Measurements from ENCODE around the gene PLEKHG3.
A peak's percentile ranks its signal among the peaks of the same experiment; 100 is the strongest.

Gene PLEKHG3

DNA sequence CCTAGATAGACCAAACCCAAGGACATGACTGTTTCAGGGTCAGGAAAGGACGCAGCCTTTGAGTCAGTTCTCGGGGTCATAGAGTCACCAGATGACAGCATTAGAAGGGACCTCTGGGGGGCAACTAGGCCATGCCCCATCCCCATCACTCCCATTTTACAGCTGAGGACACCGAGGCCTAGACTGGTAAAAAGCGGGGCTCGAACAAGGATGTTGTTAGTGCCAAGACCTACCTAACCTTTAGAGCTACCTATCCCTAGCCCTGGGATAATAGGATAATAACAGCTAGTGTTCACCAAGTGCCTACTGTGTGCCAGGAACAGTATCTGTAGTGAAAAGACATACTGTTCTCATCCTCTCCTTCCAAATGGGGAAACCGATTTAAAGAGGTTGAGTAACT is 48.7 kb downstream of the PLEKHG3 start:
- no peak for DNase-seq

DNA sequence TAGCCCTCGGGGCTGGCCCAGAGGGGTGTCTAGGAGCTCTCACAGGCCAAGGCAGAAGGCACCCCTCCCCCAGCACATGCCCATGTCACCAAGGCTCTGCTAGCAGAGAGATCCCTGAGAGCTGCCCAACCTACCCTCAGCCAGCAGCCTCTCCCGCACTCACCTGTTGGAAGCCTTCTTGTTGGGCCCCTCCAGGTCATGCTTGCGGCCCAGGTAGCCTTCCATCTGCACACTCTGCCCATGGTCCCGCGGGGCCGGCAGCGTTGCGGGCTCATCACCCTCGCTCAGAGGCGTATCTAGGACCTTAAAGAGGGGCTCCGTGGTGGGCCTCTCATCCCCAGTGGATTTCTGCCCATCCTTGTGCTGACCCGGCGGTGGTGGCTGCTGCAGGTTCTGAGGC is 49.1 kb downstream of the PLEKHG3 start:
- DNase-seq = no peak

DNA sequence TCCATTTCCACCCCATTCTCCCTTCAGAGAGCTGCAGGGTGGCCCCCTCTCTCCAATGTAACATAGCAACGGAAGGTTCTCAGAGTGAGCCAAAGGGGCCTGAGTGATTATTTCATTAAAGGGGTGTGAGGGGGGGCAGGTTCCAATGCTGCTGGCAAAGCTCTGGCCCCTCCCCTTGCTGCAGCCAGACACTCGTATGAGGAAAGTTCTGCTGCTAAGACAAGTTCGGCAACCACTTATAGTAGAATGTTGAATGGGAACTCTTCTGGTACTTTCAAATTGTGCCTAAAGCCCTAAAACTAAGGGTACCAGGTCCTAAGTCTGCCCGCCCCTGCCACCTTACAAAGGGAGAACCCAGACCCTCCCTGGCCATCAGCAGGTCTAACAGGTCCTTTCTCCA is 49.8 kb downstream of the PLEKHG3 start:
- no peak for DNase-seq

DNA sequence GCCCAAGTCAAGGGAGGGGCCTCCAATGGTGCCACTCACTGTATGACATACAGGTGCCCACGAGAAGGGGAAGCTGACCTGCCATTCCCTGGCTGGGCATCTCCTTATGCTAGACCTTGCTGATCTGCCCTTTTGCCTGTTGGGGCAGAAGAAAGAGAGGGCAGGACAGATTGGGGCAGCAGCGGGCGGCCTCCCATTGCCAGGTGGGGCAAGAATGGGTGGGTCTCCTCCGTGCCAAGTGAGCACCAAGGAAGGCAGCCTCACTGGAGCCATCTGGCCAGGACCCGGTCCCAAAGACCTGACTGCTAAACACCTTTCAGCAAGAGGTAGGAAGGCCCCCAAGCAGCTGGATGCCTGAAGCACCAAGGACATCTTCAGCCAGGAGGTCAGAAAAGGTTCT is 50.5 kb downstream of the PLEKHG3 start:
- DNase-seq = no peak

DNA sequence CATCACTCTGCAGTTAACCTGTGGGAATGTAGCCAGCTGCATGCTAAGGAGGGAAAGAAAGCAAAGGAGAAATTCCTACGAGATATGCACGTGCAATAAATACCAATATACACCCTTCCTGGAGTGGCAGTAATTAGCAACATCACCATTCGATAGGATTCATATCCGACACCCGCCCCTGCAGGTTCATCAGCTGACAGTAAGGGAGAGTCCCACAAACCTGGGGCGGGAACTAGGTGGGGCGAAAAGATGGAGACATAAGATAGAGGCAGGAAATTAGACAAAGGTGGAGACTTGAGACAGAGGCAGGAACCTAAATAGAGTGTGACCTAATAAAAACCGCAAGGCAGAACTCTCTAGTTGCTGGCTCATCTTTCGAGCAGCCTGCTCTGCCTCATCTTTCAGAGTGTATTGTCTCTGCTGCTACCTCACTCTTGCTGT is 51.6 kb downstream of the PLEKHG3 start:
- no peak for DNase-seq

DNA sequence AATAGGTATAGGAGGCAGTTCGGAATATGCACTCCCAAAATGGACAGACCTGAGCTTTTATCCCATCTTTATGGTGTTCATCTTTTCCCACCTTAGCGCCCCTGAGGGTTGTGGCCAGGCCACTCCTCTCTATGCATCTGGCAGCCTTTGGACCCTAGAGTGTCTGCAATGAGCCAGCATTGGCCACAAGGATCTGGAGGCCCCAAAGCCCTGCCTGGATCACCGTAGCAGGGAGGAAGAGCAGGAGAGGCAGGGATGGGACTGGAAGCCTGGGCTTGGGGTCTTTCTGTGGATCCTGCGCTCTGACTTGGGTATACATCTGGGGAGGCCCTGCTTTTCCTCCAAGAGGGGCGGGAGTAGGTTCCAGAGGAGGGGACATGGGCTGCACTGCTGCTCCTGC is 52.5 kb downstream of the PLEKHG3 start:
- DNase-seq = no peak

DNA sequence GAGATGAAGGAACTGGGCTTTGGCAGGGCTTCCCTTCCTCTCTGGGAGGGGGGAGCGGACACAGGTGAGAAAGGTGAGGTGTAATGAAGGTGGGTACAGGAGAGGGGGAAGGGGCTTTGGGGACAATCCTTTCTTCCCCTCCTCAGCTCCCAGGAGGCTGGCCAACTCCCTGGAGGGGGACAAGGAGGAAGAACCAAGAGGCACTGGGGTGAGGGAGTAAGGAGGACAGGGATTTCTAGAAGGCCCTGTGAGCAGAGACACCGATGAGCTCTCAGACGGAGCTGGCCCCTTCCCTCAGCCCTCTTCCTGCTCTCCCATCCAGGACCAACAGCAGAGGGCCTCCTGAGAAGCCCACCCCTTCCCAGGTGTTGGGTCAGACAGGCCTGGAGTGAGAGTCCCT is 53.4 kb downstream of the PLEKHG3 start:
- no peak for DNase-seq

DNA sequence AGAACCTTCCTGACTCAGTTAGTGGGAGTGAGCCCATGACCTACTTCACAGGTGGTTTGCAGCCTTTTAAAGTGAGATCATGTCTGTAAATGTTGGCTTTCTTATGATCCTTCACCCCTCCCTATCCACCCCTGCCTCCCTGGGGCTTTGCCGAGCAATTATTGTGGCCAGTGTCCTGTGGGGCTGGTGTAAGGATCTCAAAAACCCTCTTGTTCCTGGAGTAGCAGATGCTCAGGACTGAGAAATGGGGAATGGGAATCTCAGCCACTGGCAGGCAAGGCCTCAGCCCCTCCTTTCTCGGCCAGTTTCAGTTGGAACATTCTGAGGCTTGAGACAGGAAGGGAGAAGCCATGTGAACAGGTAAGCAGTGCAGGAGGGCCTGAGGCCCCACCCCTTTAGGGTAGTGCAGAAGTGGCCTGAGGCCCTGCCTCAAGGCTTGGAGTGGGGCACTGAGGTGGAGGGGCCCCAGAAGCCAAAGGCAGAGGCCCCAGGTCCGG is 53.8 kb downstream of the PLEKHG3 start:
- no peak for DNase-seq

DNA sequence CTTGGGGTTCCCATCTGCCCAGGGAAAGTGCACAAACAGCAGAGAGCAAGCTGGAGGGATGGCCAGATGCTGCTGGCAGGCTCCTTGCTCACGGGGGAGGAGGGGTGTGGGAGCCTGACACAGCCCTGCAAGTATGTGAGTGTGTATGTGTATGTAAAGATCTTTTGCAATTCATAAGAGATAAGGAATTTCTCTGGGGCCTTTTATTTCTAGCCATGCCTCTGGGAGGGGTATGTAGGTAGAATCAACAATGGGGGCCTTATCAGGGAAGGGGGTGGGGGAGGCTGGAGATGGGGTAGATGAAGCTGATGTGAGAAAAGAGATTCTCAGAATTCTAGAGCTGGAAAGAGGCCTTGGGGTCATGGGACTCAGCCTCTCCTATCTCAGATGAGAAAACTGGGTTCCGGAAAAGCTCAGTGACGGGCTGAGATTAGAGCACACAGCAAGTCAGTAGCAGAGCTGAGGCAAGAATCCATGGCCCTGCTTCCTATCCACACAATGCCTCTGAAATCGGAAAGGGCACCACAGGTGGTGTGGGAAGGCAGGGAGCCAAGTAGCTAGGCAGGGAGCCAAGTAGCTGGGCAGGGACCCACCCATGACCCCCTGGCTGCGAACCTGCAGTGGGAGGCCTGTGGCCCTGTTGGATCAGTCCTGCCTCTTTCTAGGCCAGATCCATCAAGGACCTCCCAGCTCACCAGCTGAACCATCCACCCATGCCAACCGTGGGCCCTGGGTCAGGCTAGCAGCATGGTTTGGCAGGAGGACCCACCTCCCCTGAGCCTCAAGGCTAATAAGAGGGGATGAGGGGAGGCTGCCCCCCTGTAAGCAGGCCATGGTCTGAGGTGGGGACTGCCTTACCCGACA is 54.7 kb downstream of the PLEKHG3 start:
- no peak for DNase-seq

DNA sequence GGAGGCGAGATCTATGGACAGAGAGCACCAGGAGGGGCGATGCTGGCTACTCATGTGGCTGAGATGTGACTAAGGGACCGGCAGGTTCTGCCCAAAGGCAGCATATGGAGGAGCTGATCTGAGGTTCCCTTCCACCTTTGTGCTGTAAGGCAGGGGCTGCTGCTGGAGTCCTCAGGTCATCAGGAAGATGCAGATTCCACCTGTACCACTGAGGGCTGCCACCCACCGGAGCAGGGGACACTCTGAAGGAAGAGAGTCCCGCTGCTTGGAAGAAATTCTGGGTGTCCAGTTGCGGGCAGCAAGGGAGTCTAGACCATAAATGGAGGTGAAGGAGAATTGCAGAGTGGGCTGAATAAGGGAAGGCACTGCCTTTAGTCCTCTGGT is 55.3 kb downstream of the PLEKHG3 start:
- DNase-seq = no peak

DNA sequence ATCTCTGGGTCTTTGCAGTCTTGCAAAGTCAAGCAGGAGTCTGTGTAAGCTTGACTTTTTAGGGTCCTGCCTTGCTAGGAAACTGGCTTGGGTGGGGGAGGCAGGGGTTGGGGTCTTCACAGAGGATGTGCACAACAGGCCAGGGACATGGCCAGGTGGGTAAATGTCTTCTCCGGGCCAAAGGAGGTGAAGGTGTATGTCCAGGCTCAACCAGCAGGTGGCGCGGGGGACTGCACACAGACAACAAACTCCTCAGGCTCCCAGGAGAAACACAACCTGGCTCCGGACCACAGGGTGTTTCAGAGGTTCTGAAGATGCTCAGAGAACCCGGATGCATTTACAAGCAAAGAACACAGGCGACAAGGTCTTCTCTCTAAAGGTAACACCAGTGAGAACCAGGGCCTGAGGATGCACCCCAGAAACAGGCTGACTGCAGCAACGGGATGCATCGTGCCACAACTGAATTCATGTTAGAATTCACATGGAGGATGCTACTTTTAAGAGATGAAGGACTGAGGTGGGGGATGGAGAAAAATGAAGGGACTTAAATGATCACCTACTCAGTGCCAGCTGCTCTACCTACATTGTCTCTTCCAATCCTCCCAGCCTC is 56.0 kb downstream of the PLEKHG3 start:
- peak; percentile 2 for DNase-seq

DNA sequence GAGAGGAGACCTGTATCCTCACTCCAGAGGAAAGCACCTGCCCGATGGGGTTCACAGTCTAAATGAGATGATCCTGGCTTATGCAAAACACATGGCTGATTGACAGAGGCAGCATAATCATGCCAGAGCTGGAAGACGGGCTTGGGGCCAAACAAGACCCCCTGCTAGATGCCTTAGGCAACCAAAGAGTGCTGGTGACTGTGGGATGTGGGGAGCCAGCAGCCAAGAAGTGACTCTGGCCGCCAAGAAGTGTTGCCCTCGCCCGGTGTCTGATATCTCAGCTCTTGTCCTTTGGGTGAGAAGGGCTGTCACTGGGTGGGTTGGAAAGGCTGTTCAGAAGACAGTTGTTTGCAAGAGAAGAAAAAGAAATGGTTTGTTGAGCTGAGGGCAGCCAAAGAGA is 56.7 kb downstream of the PLEKHG3 start:
- no peak for DNase-seq

DNA sequence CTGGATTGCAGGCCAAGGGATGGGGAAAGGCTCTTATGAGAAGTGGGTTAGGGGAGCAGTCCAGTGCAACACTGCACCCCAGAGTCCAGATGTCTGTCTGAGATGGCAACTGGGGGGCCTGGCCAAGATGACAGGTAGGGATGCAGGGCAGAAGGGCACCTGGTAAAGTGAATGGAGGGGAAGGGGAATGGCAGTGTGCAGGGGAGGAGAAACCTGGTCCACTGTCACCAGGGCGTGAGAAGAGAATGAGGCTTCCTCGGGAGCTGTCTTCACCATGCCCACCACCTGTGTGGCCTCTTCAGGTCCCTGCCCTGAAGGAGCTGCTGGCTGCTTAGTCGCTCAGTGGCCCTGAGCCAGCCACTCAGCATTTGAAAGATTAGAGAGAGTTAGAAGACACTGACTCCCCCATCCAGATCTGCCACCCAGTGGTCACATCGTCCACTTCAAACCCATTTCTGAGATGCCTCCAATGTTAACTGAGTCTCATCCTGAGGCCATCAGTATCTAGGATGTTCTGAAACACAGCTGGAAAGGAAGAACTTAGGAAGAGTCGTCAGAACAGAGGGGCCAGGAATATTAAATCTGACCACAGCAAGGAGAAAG is 57.3 kb downstream of the PLEKHG3 start:
- no peak for DNase-seq

DNA sequence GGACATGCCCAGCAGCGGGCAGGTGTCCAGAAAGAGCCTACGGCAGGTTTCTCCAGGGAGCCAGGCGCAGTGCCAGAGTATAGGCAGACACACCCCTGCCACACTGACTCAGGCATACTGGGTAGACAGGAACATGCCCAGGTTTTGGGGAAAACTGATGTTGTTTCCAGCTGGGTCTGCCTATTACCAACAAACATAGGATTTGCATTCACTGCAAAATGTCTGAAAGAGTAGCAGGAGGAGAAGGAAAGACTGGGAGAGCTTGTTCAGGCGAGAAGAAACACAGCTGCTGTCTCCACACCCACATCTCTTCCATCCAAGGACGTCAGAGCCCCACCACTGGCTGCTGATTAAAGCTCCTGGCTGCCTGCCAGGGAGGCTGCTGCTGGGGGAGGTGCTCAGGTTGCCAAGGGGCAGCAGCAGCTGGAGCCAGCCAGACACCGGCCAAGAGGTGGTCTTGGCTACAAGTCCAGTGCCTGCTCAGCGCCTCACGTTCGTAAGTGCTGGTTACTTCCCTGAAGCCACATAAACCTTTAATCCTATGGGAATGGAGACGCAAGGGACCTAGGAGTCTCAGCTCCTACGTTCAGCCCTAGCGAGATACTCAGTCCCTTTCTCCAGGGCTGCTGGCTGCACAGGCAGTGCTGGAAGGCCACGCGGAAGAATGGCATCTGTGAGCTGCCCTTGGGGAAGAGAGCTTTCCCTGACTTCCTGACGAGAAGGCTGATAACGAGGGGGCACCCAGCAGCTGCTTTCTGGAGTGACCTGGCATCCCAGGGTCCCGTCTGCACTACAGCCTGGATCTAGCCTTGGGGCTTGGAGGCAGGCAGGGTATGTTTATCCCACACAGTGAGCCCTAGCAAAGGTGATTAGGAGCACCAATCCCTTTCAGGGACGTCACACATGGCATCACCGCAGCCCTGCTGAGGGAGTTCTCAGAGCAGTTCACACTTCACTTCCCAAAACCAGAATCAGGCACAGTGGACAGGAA is 58.1 kb downstream of the PLEKHG3 start:
- no peak for DNase-seq

DNA sequence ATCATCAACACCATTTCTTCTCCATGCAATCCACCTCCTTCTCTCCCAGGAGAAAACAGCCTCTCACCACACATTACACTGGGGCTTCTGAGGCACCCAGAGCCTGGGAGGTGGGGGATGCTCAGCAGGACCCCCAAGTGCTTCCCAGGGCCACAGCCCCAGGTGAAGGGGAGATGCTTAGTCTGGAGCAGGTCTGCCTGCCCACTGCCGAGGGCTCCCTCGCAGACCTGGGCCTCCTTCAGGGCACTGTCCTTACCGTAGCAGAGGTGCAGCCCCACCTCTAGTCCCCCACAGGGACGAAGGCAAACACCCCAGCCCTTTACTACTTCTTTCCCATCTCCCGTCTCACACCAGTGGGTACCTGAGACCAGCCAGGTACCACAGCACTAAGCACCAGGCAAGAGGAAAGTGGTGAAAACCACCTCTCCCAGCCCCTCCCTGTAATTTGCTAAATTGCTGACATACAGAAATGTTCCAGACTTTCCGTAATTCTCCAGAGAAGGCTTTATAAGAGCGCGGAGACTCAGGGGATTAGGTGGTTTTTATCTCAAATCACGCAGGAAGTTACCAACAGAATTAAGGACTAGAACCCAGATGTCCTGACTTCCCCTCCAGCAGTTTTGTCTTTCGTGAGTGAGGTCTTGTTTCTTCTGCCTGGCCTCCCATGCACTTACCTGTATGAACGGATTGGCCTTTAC is 59.0 kb downstream of the PLEKHG3 start:
- DNase-seq = no peak

DNA sequence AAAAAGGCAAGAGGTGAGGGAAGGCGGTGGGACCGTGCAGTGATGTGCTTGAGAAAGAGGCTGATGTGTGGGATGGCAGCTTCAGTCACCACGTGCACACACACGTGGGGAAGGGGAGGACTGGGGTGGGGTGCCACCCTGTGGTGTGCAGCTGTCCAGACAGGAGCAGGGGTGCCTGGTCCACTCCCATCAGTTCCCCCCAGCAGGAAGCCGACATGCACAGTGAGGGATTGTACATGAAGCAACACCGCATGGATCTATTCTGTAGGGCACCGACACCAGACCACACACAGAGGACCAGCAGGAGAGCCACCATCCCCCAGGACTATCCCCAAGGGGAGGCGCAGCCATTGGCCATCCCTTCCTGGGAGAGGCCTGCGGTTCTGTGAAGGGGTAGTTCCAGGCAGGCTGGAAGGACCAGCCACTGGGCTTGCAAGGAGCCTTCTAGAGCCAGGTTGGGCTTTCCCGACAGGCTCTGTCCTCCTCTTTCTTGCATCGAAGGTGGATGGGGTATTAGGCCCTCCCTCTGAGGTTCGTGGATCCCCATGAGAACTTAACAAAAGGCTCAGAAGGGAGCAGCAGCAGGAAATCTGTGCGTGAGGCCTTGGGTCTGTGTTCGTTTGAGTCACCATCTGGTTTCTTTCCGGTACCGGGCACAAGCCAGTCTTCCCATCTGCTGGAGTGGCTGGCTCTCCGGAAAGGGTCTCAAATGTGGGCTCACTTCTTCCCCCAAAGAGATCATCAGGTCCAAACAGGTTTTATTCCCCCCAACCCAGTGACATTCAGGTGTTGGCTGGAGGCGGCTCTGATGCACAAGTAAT is 59.8 kb downstream of the PLEKHG3 start:
- no peak for DNase-seq

DNA sequence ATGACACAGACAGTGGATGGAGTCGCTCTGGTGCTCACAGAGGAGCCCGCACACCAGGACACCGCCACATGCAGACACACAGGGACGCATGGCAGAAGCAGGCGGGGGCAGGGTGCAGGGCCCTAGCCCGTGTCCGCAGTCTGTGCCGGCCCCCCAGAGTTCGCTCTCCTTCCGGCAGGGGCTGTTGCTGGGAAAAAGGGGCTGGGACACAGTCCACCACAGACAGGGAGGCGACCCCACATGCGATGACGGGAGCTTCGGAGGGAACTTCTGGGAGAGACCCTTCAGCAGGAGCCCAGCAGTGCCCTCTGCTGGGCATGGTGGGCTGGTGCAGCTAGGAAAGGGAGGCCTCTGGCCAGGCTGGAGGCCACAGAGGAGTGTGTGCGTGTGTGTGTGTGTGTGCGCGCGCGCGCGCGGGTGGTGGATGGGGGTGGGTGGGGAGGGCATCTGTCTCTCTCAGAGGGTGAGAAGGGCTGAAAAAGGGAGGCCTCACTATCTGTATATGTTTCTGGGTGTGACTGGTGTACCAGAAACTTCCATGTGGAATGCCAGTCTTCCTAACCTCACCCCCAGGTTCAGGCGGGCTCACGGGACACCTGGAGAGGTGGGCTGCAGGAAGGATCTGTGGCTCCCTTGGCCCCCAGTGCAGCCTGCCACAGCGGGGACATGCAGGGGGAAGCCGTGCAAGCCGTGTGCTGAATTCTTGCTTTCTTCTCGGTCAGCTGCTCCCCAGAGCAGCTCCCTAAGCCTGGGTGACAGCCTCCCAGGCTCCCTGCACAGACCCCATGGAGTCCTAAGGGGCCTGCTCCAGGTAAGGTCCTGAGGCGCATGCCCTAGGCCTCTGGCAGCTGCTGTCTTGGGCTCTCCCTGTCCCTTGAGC is 60.7 kb downstream of the PLEKHG3 start:
- no peak for DNase-seq

DNA sequence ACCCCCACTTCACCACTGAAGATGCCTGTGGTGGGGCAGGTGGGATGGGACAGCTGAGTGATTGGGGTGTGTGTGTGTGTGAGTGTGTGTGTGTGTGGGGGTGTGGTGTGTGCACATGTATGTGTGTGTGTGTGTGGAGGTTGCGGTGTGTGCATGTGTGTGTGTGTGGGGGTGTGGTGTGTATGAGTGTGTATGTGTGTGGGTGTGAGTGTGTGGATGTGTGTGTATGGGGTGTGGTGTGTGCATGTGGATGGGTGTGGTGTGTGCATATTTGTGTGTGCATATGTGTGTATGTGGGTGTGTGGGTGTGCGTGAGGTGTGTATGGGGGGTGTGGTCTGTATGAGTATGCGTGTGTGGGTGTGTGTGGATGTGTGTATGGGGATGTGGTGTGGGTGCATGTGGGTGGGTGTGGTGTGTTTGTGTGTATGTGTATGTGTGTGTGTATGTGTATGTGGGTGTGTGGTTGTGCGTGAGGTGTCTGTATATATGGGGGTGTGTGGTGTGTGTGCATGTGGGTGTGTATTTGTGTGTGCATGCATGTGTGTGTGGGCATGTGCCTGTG is 61.6 kb downstream of the PLEKHG3 start:
- no peak for DNase-seq

DNA sequence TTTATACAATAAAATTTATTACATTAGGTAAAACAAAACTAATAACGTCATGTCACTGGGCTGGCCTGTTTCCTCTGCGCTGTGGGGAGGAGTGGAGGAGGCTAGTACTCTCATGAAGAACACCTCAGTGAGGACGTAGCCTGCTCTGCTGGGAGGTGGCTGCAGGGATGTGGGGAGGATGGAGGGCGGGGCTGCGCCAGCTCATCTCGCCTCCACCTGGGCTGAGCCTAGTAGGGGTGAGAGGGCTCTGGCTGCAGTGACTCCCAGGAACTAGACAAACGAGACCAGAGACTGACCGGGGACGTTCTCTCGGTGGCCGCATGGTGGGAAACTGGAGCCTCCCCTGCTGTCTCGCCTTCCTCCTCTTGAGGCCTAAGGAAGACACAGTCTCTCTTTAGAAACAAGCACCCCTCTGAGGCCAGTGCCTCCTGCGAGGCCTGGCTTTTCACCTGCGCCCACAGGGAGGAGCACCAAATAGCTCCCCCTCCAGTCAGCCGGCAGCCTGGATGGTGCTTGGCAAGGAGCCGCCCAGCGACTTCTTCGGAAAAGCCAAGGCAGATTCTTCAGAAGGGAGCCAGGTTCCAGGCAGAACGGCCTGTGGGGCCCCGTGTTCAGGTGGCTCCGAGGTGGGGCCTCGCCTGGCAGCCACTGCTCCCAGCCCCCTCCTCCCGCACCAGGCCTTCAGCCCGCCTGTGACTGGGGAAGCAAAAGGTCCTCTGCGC is 62.4 kb downstream of the PLEKHG3 start:
- no peak for DNase-seq

All from NCI-H1048 (cell line).